ENCODE results near the gene NCAM2.

DNA sequence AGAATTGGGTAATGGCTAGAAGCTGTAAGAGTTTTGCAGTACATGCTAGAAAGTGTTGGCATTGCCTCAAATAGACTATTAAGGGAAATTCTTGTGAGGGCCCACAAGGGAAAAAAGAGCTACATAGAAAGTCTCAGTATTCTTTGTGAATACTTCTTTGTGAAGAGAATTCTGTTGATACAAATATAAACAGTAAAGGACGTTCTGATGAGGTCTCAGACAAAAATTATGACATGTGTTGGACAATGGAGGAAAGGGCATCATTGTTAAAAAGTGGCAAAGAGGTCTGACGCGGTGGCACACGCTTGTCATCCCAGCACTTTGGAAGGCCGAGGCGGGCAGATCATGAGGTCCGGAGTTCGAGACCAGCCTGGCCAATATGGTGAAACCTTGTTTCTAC is 458.9 kb downstream of the NCAM2 start:
- TF ChIP-seq, protein P1, sequence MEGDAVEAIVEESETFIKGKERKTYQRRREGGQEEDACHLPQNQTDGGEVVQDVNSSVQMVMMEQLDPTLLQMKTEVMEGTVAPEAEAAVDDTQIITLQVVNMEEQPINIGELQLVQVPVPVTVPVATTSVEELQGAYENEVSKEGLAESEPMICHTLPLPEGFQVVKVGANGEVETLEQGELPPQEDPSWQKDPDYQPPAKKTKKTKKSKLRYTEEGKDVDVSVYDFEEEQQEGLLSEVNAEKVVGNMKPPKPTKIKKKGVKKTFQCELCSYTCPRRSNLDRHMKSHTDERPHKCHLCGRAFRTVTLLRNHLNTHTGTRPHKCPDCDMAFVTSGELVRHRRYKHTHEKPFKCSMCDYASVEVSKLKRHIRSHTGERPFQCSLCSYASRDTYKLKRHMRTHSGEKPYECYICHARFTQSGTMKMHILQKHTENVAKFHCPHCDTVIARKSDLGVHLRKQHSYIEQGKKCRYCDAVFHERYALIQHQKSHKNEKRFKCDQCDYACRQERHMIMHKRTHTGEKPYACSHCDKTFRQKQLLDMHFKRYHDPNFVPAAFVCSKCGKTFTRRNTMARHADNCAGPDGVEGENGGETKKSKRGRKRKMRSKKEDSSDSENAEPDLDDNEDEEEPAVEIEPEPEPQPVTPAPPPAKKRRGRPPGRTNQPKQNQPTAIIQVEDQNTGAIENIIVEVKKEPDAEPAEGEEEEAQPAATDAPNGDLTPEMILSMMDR (IDR thresholded peaks at IDR 0.05; ENCODE audit: low read length): no peak
- no peak for TF ChIP-seq EZH2 (IDR thresholded peaks at IDR 0.05; ENCODE audit: borderline replicate concordance, low read length)

All from OCI-LY1 (cell line).